CD4-positive, alpha-beta T cell (primary cell): ENCODE results near the gene ATP4B. TPM values are rescaled to one million over a fixed set of nuclear protein-coding genes. Genes with fewer than 3 reads are reported as not detected.

Source experiments
- ATAC-seq: fragments of 200-7000 bp; cut with Tn5 transposase; one replicate; pipeline ENCODE4 v1.10.0; 2022; ENCODE audit warnings: mild to moderate bottlenecking; ENCODE audit not compliant: poor library complexity
- CTCF ChIA-PET: fragments of 350-600 bp; sonication (Branson Sonifier 250); formaldehyde crosslinking; loops from one replicate; lab custom pipeline; 2021; ENCODE audit warnings: antibody characterized with exemption, inconsistent platforms; lab: Charles Lee
- POLR2A ChIA-PET: fragments of 350-600 bp; sonication (Branson Sonifier 250); formaldehyde crosslinking; loops from one replicate; lab custom pipeline; 2021; ENCODE audit warnings: antibody characterized with exemption, inconsistent platforms; lab: Charles Lee
- DNase-seq, 14 experiments: peaks; one replicate each; pipeline ENCODE4 v3.0.0-alpha.2; 2013 to 2020; ENCODE audit warnings: mixed read lengths in 2 of 14
- H3K27ac ChIP-seq, 2 donors: one replicate each; pipeline versions ENCODE4 v1.5.1 to v1.7.0; 2013; ENCODE audit warnings: low read length in 2 of 2, low read depth in 1 of 2, mild to moderate bottlenecking in 1 of 2
- H3K27me3 ChIP-seq, 2 experiments: 1 replicate in 1 of 2; 2 replicates in 1 of 2; pipeline versions ENCODE4 v1.6.1 to v1.7.0; 2013; ENCODE audit warnings: low read length in 2 of 2, control low read depth in 1 of 2, mild to moderate bottlenecking in 1 of 2, moderate library complexity in 1 of 2; ENCODE audit not compliant: insufficient read depth in 2 of 2, control insufficient read depth in 1 of 2
- H3K36me3 ChIP-seq: one replicate; pipeline ENCODE4 v1.6.1; 2013; ENCODE audit warnings: low read length, control low read depth; ENCODE audit not compliant: insufficient read depth
- H3K4me1 ChIP-seq: one replicate; pipeline ENCODE4 v1.6.1; 2013; ENCODE audit warnings: low read length, control low read depth; ENCODE audit not compliant: insufficient read depth
- H3K4me3 ChIP-seq: one replicate; pipeline ENCODE4 v1.5.1; 2013; ENCODE audit warnings: mild to moderate bottlenecking, low read length, moderate library complexity
- H3K9me3 ChIP-seq, 2 experiments: 1 replicate in 1 of 2; 2 replicates in 1 of 2; pipeline versions ENCODE4 v1.6.1 to v1.7.0; 2013; ENCODE audit warnings: low read length in 2 of 2, mild to moderate bottlenecking in 2 of 2, control low read depth in 1 of 2, moderate library complexity in 1 of 2; ENCODE audit not compliant: control insufficient read depth in 1 of 2, insufficient read depth in 1 of 2
- H3K27ac Mint-ChIP-seq: one replicate; pipeline ENCODE4 v1.8.0; 2020; ENCODE audit warnings: mixed read lengths
- H3K27me3 Mint-ChIP-seq: one replicate; pipeline ENCODE4 v1.8.0; 2021; ENCODE audit warnings: mixed read lengths
- H3K36me3 Mint-ChIP-seq: one replicate; pipeline ENCODE4 v1.8.0; 2021; ENCODE audit warnings: low read depth, mixed read lengths
- H3K4me1 Mint-ChIP-seq: one replicate; pipeline ENCODE4 v1.8.0; 2021; ENCODE audit warnings: low read depth, mixed read lengths
- H3K4me3 Mint-ChIP-seq: one replicate; pipeline ENCODE4 v1.8.0; 2020; ENCODE audit warnings: mild to moderate bottlenecking, mixed read lengths
- H3K9me3 Mint-ChIP-seq: one replicate; pipeline ENCODE4 v1.8.0; 2020; ENCODE audit warnings: mixed read lengths
- CTCF ChIP-seq: fragments of 200-600 bp; IDR thresholded peaks from one replicate; pipeline ENCODE4 v1.8.0; 2022; ENCODE audit warnings: antibody characterized with exemption, mild to moderate bottlenecking
- intact Hi-C, 2 experiments: fragments of 100-400 bp; cut with DNase I in 1 of 2; cut with micrococcal nuclease in 1 of 2; formaldehyde crosslinking; loops; one replicate each; pipeline versions ENCODE4 v1.15.1 to v1.9.0; 2023 to 2025; cut with DNase I, micrococcal nuclease
- total RNA-seq, 174 experiments: library from RNA in 2 of 174; stranded (reverse) in 2 of 174; gene quantifications; one replicate each; pipeline ENCODE4 v1.2.3 and lab custom pipeline; 2021 to 2026

Gene ATP4B
- total RNA-seq, 2 experiments from 2014 or later = not detected

- no peak overlapping the region for H3K27ac Mint-ChIP-seq
- Histone ChIP-seq H3K9me3 (peaks cover 0 to 9% of the 10 kb centered on the region in 2 experiments), H3K27ac (no peak overlapping the region), H3K4me1 (no peaks in the 10 kb centered on the region), H3K27me3 (peaks cover 0 to 3% of the 10 kb centered on the region in 2 experiments), H3K4me3 (no peak overlapping the region), H3K36me3 (no peaks in the 10 kb centered on the region)
- no peak for TF ChIP-seq CTCF
- ATAC-seq (no peak), DNase-seq (peak in 1 of 14 experiments; percentile 15)
- H3K36me3 Mint-ChIP-seq = no peaks in the 10 kb centered on the region
- CTCF ChIA-PET = no interaction called here
- H3K4me3 Mint-ChIP-seq = no peak overlapping the region
- peaks cover 5% of the 10 kb centered on the region for H3K9me3 Mint-ChIP-seq
- no peaks in the 10 kb centered on the region for H3K27me3 Mint-ChIP-seq
- H3K4me1 Mint-ChIP-seq = peaks cover 5% of the 10 kb centered on the region
- intact Hi-C loops = no loop called here
- POLR2A ChIA-PET = no interaction called here
These were observed 8.3 kb upstream of the ATP4B start for GRCh38 chr13:113666329-113666670.

GRCh38 chr13:113665597-113666328 is 7.8 kb upstream of the ATP4B start:
- ATAC-seq = no peak
- intact Hi-C loops = no loop called here
- Histone ChIP-seq H3K27ac (no peak overlapping the region), H3K27me3 (peaks cover 0 to 3% of the 10 kb centered on the region in 2 experiments), H3K4me1 (no peaks in the 10 kb centered on the region), H3K4me3 (no peak overlapping the region), H3K36me3 (no peaks in the 10 kb centered on the region), H3K9me3 (peaks cover 5 to 9% of the 10 kb centered on the region in 2 experiments)
- H3K4me3 Mint-ChIP-seq = no peak overlapping the region
- CTCF ChIA-PET = no interaction called here
- TF ChIP-seq CTCF = no peak
- DNase-seq = peak in 2 of 14 experiments; percentile 11 to 23
- peaks cover 5% of the 10 kb centered on the region for H3K4me1 Mint-ChIP-seq
- H3K36me3 Mint-ChIP-seq = no peaks in the 10 kb centered on the region
- POLR2A ChIA-PET = no interaction called here
- H3K27ac Mint-ChIP-seq = no peak overlapping the region
- peaks cover 10% of the 10 kb centered on the region for H3K9me3 Mint-ChIP-seq
- no peaks in the 10 kb centered on the region for H3K27me3 Mint-ChIP-seq

GRCh38 chr13:113664751-113665596 is 7.0 kb upstream of the ATP4B start:
- POLR2A ChIA-PET = no interaction called here
- TF ChIP-seq CTCF = no peak
- DNase-seq (peak in 1 of 14 experiments; percentile 26), ATAC-seq (no peak)
- H3K27ac Mint-ChIP-seq = no peak overlapping the region
- CTCF ChIA-PET = no interaction called here
- no peaks in the 10 kb centered on the region for H3K36me3 ChIP-seq
- peaks cover 0 to 3% of the 10 kb centered on the region in 2 experiments for H3K27me3 ChIP-seq
- no peaks in the 10 kb centered on the region for H3K4me1 ChIP-seq
- H3K4me3 Mint-ChIP-seq = no peak overlapping the region
- H3K27me3 Mint-ChIP-seq = no peaks in the 10 kb centered on the region
- intact Hi-C loops = no loop called here
- no peak overlapping the region for H3K27ac ChIP-seq
- peaks cover 5% of the 10 kb centered on the region for H3K4me1 Mint-ChIP-seq
- H3K9me3 Mint-ChIP-seq = peaks cover 11% of the 10 kb centered on the region
- no peaks in the 10 kb centered on the region for H3K36me3 Mint-ChIP-seq
- no peak overlapping the region for H3K4me3 ChIP-seq
- H3K9me3 ChIP-seq = peaks cover 7 to 9% of the 10 kb centered on the region in 2 experiments
